Activated CD8-positive, alpha-beta memory T cell treated with anti-CD3 and anti-CD28 coated beads, Interleukin-2, amount 50 U/mL, for 1 hour (primary cell): Measurements from ENCODE around the gene ZDHHC20.

Source experiments
- DNase-seq: peaks from one replicate; pipeline ENCODE4 v3.0.0-alpha.2; 2020; ENCODE audit errors: extremely low read depth

ZDHHC20 gene

GRCh38 chr13:21458813-21459701, at the start of gene ZDHHC20:
Gene ZDHHC20, minus strand, starts transcription at chr13:21459303. Its CDS starts 132 bp downstream, at chr13:21459171.
- DNase-seq, result peak; percentile 40

- DNase-seq, result no peak
These were observed 45.3 kb upstream of the ZDHHC20 start for GRCh38 chr13:21504379-21504778.

- DNase-seq, result no peak
These were observed 42.6 kb upstream of the ZDHHC20 start for GRCh38 chr13:21501686-21502085.

DNA sequence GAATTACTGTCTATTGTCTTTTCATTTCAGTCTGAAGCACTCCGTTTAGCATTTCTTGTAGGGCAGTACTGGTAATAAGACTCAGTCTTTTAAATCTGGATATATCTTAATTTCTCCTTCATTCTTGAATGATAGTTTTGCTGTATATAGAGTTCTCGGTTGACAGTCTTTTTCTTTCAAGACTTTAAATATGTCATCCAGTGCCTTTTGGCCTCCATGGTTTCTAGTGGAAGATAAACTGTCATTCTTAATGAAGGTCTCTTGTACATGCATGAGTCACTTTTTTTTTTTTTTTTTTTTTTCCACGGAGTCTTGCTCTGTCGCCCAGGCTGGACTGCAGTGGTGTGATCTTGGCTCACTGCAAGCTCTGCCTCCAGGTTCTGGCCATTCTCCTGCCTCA, 27.2 kb upstream of the ZDHHC20 start:
- DNase-seq, result no peak

- DNase-seq, result no peak
These were observed 24.6 kb upstream of the ZDHHC20 start for GRCh38 chr13:21483748-21484147.

- no peak for DNase-seq
These were observed 22.3 kb upstream of the ZDHHC20 start for GRCh38 chr13:21481359-21481758.

- DNase-seq, result peak; percentile 17
These were observed 20.0 kb upstream of the ZDHHC20 start for GRCh38 chr13:21478881-21479808.

- peak; percentile 47 for DNase-seq
These were observed 17.9 kb upstream of the ZDHHC20 start for GRCh38 chr13:21476893-21477472.

DNA sequence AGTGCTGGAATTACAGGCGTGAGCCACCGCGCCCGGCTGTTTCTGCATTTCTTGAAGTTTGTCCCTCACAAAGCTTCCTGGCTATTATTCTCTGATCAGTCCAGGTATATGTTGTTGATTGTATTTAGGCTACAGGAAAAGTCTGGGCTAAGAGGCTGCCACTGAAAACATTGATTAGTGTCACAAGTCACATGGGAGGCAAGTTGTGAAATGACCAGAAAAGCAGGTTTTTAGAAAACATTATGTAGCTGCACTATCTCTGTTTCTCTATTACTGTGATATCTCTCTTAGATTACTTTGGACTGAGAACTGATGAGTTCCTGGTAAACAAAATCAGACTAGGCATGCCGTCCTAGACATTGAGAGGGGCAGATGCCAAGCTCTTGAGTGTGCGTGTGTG, 16.0 kb upstream of the ZDHHC20 start:
- no peak for DNase-seq

DNA sequence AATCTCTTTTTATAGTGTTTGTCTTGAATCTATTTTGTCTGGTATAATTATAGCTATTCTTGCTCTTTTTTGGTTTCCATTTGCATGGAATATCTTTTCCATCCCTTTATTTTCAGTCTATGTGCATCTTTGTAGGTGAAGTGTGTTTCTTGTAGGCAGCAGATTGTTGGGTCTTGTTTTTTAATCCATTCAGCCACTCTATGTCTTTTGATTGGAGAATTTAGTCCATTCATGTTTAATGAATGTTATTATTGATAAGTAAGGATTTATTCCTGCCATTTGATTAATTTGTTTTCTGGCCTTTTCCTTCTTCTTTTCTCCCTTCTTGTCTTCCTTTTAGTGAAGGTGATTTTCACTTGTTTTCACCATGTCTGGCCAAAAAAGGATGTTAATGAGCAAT, 11.7 kb upstream of the ZDHHC20 start:
- no peak for DNase-seq

GRCh38 chr13:21466527-21466926, 7.4 kb upstream of the ZDHHC20 start:
- no peak for DNase-seq

DNA sequence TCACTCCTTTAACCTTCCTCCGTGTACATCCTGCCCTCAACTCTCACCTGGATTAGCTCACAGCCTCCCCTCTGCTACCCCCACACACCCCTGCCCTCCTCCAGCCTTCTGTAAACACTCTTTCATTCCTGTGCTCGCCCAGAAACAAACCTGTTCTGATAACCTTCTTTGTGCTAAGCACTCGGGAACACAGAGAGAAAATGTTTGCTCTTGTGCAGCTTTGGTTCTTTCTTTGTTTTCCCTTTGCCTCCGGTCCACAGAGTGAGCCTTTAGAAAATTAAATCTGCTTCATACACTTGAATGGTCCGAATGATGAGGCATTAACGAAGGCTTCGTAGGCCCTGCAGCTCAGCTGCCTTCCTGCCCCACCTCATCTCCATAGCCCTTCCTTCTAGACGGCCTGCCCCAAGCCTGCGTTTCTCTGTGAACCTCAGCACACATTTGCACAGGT, 6.6 kb upstream of the ZDHHC20 start:
- no peak for DNase-seq

DNA sequence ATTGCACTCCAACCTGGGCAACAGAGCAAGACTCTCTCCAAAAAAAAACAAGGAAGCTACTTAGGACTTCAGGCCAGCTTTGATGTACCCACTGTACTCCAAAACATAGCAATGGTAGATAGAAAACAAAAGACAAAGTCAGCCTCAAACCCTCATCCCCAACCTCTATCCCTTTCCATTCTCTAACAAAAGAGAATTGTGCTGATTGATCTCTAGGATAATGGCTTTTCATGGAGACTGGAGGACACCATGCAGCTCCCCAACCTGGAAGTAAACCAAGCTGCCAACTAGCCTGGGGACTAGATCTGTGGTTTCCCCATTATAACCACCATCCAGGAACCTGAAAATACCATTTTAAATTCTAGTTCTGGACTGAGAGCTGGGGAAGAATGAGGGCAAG, 4.3 kb upstream of the ZDHHC20 start:
- no peak for DNase-seq

GRCh38 chr13:21461131-21461530, 2.0 kb upstream of the ZDHHC20 start:
- DNase-seq, result no peak

GRCh38 chr13:21458451-21458812, 671 bp downstream of the ZDHHC20 start:
- no peak for DNase-seq

DNA sequence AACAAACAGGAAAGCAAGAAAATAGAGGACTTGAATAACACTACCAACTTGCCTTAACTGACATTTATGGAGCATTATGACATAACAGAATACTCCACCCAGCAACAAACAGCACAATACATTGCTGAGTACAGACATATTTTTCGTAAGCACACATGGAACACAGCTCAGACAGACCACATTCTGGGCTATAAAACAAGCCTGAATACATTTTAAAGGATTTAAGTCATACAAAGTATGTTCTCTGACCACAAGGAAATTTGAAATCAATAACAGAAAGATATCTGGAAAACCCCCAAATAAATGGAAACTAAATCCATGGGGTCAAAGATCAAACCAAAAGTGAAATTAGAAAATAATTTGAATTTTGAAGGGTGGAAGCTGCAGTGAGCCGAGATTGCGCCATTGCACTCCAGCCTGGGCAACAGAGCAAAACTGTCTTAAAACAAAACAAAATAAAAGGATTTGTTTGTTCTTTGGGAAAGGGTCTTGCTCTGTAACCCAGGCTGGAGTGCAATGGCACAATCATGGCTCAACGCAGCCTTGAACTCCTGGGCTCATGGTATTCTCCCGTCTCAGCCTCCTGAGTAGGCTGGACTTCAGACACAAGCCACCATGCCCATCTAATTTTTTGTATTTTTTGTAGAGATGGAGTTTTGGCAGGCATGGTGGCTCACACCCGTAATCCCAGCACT, 5.6 kb downstream of the ZDHHC20 start:
- DNase-seq, result no peak

- no peak for DNase-seq
These were observed 8.2 kb downstream of the ZDHHC20 start for GRCh38 chr13:21450936-21451335.

DNA sequence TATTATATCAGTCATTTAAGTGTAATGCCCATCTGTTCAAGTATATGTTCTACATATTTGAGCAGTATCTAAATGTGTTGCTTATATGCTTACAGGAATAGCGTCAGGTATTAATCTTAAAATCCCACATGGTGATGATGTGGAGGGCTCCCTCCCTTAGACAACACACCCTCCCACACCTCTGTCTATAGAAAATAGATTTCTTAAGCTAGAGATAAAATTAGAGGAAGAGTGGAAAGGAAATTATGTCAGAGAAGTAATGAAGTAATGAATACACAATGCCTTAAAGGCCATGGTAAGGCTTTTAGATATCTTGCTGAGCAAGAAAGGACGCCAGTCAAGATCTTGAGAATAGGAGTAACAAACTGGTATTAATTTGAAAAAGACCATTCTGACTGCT, 12.4 kb downstream of the ZDHHC20 start:
- DNase-seq, result no peak

GRCh38 chr13:21445759-21446158, 13.3 kb downstream of the ZDHHC20 start:
- no peak for DNase-seq

GRCh38 chr13:21443171-21443570, 15.9 kb downstream of the ZDHHC20 start:
- DNase-seq, result no peak

- DNase-seq, result no peak
These were observed 22.5 kb downstream of the ZDHHC20 start for GRCh38 chr13:21436582-21436981.
